Astrocyte (in vitro differentiated cells and primary cell): ENCODE measurements around the gene KLRG1.

Source experiments
- CTCF ChIP-seq: IDR thresholded peaks from 2 replicates; pipeline ENCODE4 v1.5.1; 2011; ENCODE audit warnings: low read depth, mild to moderate bottlenecking, inconsistent platforms, low read length, moderate library complexity; ENCODE audit not compliant: insufficient read depth
- EZH2 ChIP-seq: IDR thresholded peaks from 2 replicates; pipeline ENCODE4 v1.6.1; 2012; ENCODE audit warnings: mild to moderate bottlenecking, low read length, inconsistent platforms; ENCODE audit not compliant: insufficient read depth

- TF ChIP-seq CTCF (no peak), EZH2 (no peak)
These were observed 5.9 kb downstream of the KLRG1 start for GRCh38 chr12:8995021-8995775.
